CD4-positive, alpha-beta T cell treated with Interleukin-10 for 1 hour (primary cell): Measurements from ENCODE around the gene PRICKLE2.

Experiments used
- DNase-seq: peaks from one replicate; pipeline ENCODE4 v3.0.0-alpha.2; 2020

The PRICKLE2 gene

GRCh38 chr3:64224826-64225610 is at the start of gene PRICKLE2:
TSS of gene PRICKLE2 (minus strand) at chr3:64225466. CDS start at chr3:64198927, 26,539 bp downstream.
- DNase-seq, result no peak

- no peak for DNase-seq
Measured at GRCh38 chr3:64272842-64273241, 47.6 kb upstream of the PRICKLE2 start.

GRCh38 chr3:64272271-64272670 is 47.0 kb upstream of the PRICKLE2 start:
- DNase-seq, result no peak

GRCh38 chr3:64271631-64272030 is 46.4 kb upstream of the PRICKLE2 start:
- DNase-seq, result no peak

GRCh38 chr3:64270866-64271260 is 45.6 kb upstream of the PRICKLE2 start:
- DNase-seq, result no peak

GRCh38 chr3:64270142-64270865 is 45.0 kb upstream of the PRICKLE2 start:
- DNase-seq, result no peak

GRCh38 chr3:64268926-64269325 is 43.7 kb upstream of the PRICKLE2 start:
- no peak for DNase-seq

- no peak for DNase-seq
Measured at GRCh38 chr3:64267721-64268604, 42.7 kb upstream of the PRICKLE2 start.

GRCh38 chr3:64266983-64267382 is 41.7 kb upstream of the PRICKLE2 start:
- no peak for DNase-seq

GRCh38 chr3:64266065-64266931 is 41.0 kb upstream of the PRICKLE2 start:
- no peak for DNase-seq

- no peak for DNase-seq
Measured at GRCh38 chr3:64265646-64266045, 40.4 kb upstream of the PRICKLE2 start.

- no peak for DNase-seq
Measured at GRCh38 chr3:64264501-64265109, 39.3 kb upstream of the PRICKLE2 start.

- DNase-seq, result no peak
Measured at GRCh38 chr3:64262574-64263114, 37.4 kb upstream of the PRICKLE2 start.

- no peak for DNase-seq
Measured at GRCh38 chr3:64260431-64260830, 35.2 kb upstream of the PRICKLE2 start.

GRCh38 chr3:64259636-64260035 is 34.4 kb upstream of the PRICKLE2 start:
- DNase-seq, result no peak

GRCh38 chr3:64257100-64257755 is 32.0 kb upstream of the PRICKLE2 start:
- DNase-seq, result no peak

- no peak for DNase-seq
Measured at GRCh38 chr3:64255741-64256340, 30.6 kb upstream of the PRICKLE2 start.

- DNase-seq, result no peak
Measured at GRCh38 chr3:64254443-64254842, 29.2 kb upstream of the PRICKLE2 start.

- DNase-seq, result no peak
Measured at GRCh38 chr3:64253689-64254088, 28.4 kb upstream of the PRICKLE2 start.

GRCh38 chr3:64251019-64251418 is 25.8 kb upstream of the PRICKLE2 start:
- no peak for DNase-seq
